Esophagus squamous epithelium (tissue), 5 donors: ENCODE results near the gene CROCC2. TPM values are rescaled to one million over a fixed set of nuclear protein-coding genes. Genes with fewer than 3 reads are reported as not detected.

ENCODE experiments used
- DNase-seq: peaks from one replicate; lab custom pipeline; 2025; lab: John Stamatoyannopoulos, UW
- H3K27ac ChIP-seq, 4 donors: fragments of 200-600 bp; sonication (generic); one replicate each; pipeline ENCODE4 v1.5.1; 2016 to 2019; ENCODE audit warnings: mild to moderate bottlenecking in 1 of 4
- H3K27me3 ChIP-seq, 4 donors: fragments of 200-600 bp; sonication (generic); 1 replicate in 3 of 4; 2 replicates in 1 of 4; pipeline versions ENCODE4 v1.5.1 to v1.6.0; 2017 to 2021; ENCODE audit warnings: antibody characterized with exemption in 1 of 4
- H3K36me3 ChIP-seq, 3 donors: fragments of 200-600 bp; sonication (generic); one replicate each; pipeline ENCODE4 v1.5.1; 2016 to 2019
- H3K4me1 ChIP-seq, 3 donors: fragments of 200-600 bp; sonication (generic); one replicate each; pipeline ENCODE4 v1.5.1; 2017 to 2019
- H3K4me3 ChIP-seq, 4 donors: fragments of 200-600 bp; sonication (generic); 1 replicate in 3 of 4; 2 replicates in 1 of 4; pipeline ENCODE4 v1.5.1; 2016 to 2019; ENCODE audit warnings: mild to moderate bottlenecking in 2 of 4, moderate library complexity in 1 of 4
- H3K9me3 ChIP-seq, 3 donors: fragments of 200-600 bp; sonication (generic); one replicate each; pipeline ENCODE4 v1.5.1; 2016 to 2019
- POLR2A ChIP-seq, 4 donors: fragments of 450-650 bp; IDR thresholded peaks; one replicate each; pipeline ENCODE4 v1.6.1; 2017; ENCODE audit warnings: antibody characterized with exemption in 4 of 4, mild to moderate bottlenecking in 4 of 4, moderate library complexity in 3 of 4
- WGBS, 2 donors: methylation state at CpG; one replicate each; pipeline ENCODE4 v1.1.5; 2018; 5-methylcytosine and 5-hydroxymethylcytosine counted together
- intact Hi-C: fragments of 100-400 bp; cut with DNase I; formaldehyde crosslinking; loops from one replicate; pipeline ENCODE4 v1.15.0; 2022
- total RNA-seq, 4 donors: library from RNA; depleted of rRNA; stranded (reverse); fragments of >200 nt; gene quantifications; one replicate each; pipeline ENCODE4 v1.1.0, GENCODE V29; 2016
- TF ChIP-seq, protein P1 (sequence below), 6 experiments: fragments of 450-650 bp in 4 of 6; fragments of 200-600 bp in 2 of 6; sonication (generic) in 2 of 6; IDR thresholded peaks; one replicate each; pipeline ENCODE4 v1.5.1; 2016 to 2019; ENCODE audit warnings: antibody characterized with exemption in 6 of 6, mild to moderate bottlenecking in 4 of 6, moderate library complexity in 4 of 6
- donor health status: DM: yes; HTN: yes; CAD: no.

CROCC2 gene
- total RNA-seq, 4 donors from 2014 or later, result not detected

DNA sequence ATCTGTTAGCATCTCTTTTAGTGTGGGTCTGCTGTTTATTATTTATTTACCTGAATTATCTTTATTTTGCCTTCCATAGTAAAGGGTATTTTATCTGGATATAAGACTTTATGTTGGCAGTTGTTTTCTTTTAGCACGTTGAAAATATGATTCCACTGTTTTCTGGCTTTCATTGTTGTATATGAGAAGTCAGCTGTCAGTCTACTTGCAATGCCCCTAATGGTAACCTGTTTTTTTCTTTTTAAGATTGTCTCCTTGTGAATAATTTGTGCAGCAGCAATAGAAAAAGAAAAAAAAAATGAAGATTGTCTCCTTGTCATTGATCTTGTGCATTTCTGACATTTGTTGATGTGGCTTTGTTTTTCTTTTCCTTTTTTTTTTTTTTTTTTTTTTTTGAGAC lies 119.5 kb downstream of the CROCC2 start:
- Histone ChIP-seq H3K27ac (no peak overlapping the region), H3K4me3 (no peak overlapping the region), H3K4me1 (no peaks in the 10 kb centered on the region), H3K9me3 (peaks cover 0 to 16% (median 10%) of the 10 kb centered on the region in 3 donors), H3K36me3 (peaks cover 0 to 2% (median 0%) of the 10 kb centered on the region in 3 donors), H3K27me3 (no peaks in the 10 kb centered on the region)
- 39 to 67% methylated on average over 1 of the region's 1 CpG for WGBS, 2 donors
- intact Hi-C loops, result no loop called here
- DNase-seq, result no peak
- TF ChIP-seq POLR2A (IDR thresholded peaks at IDR 0.05), result no peak
- TF ChIP-seq, protein P1, sequence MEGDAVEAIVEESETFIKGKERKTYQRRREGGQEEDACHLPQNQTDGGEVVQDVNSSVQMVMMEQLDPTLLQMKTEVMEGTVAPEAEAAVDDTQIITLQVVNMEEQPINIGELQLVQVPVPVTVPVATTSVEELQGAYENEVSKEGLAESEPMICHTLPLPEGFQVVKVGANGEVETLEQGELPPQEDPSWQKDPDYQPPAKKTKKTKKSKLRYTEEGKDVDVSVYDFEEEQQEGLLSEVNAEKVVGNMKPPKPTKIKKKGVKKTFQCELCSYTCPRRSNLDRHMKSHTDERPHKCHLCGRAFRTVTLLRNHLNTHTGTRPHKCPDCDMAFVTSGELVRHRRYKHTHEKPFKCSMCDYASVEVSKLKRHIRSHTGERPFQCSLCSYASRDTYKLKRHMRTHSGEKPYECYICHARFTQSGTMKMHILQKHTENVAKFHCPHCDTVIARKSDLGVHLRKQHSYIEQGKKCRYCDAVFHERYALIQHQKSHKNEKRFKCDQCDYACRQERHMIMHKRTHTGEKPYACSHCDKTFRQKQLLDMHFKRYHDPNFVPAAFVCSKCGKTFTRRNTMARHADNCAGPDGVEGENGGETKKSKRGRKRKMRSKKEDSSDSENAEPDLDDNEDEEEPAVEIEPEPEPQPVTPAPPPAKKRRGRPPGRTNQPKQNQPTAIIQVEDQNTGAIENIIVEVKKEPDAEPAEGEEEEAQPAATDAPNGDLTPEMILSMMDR (IDR thresholded peaks at IDR 0.05), result no peak

DNA sequence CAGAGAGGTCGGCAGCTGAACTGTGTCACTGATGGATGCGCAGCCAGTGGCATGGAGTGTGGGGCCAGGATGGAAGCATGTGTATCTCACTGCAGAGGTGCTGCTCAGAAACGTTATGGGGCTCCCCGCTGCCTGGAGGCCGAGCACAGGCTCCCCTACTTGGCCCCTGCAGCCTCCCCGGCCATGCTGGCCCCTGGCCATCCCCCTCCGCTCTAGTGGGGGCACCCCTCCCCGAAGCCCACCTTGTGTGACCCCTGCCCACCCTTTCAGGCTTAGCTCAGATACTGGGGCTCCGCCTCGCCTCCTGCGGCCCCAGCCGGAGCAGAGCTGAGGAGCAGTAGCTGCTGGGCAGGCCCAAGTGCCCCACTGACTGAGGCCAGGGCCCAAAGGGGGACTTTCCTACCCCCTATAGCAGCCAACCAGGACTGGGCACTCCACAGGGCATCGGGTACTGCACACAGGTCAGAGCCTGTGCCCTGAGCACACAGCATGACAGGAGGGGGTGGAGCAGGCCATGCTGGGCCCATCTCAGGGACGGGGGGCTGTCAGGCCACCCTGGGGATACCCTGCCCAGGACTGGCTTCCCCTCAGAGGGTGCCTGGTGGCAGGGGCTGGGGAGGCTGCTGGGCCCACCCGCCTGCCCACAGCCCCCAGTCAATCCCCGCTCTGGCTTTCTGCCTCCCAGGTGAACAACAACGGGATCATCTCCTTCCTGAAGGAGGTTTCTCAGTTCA lies 123.6 kb downstream of the CROCC2 start:
- 85 to 94% methylated on average over 4 to 6 of the region's 17 CpGs for WGBS, 2 donors
- Histone ChIP-seq H3K9me3 (peaks cover 0 to 16% (median 10%) of the 10 kb centered on the region in 3 donors), H3K36me3 (peaks cover 0 to 29% (median 3%) of the 10 kb centered on the region in 3 donors), H3K4me3 (no peak overlapping the region), H3K4me1 (no peaks in the 10 kb centered on the region), H3K27ac (no peak overlapping the region), H3K27me3 (no peaks in the 10 kb centered on the region)
- TF ChIP-seq, protein P1 (IDR thresholded peaks at IDR 0.05), result no peak
- TF ChIP-seq POLR2A (IDR thresholded peaks at IDR 0.05), result no peak
- intact Hi-C loops, result no loop called here
- no peak for DNase-seq

DNA sequence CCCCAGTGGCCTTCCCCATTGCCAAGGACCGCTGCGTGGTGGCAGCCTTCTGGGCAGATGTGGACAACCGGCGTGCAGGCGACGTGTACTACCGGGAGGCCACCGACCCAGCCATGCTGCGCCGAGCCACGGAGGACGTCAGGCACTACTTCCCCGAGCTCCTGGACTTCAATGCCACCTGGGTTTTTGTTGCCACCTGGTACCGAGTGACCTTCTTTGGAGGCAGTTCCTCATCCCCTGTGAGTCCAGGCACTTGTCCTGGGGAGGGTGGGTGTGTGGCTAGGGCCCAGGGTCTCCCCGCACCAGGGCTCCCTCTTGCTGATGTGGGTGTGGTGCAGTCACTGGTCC lies 124.2 kb downstream of the CROCC2 start:
- no peak for DNase-seq
- TF ChIP-seq, protein P1 (IDR thresholded peaks at IDR 0.05), result no peak
- TF ChIP-seq POLR2A (IDR thresholded peaks at IDR 0.05), result no peak

DNA sequence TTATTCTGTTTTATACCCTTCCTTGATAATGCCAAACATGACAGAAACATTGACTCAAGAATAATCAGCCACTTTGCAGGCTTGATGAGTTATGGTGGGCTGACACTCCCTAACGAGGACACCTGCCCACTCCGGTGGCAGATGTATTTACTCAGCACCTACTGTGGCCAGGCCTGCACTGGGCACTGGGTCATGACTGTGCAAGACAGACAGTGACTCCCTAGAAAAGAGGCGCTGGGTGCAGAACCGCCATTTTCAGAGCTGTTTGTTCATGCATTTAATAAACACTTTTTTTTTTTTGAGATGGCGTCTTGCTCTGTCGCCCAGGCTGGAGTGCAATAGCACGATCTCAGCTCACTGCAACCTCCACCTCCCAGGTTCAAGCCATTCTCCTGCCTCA lies 124.7 kb downstream of the CROCC2 start:
- Histone ChIP-seq H3K4me3 (no peak overlapping the region), H3K27ac (no peak overlapping the region), H3K4me1 (peaks cover 0 to 9% (median 0%) of the 10 kb centered on the region in 3 donors), H3K36me3 (peaks cover 0 to 29% (median 3%) of the 10 kb centered on the region in 3 donors), H3K27me3 (peaks cover 0 to 6% (median 0%) of the 10 kb centered on the region in 4 donors), H3K9me3 (peaks cover 0 to 5% (median 4%) of the 10 kb centered on the region in 3 donors)
- 93 to 96% methylated on average over 7 of the region's 7 CpGs for WGBS, 2 donors
- intact Hi-C loops, result no loop called here
- DNase-seq, result no peak
- TF ChIP-seq, protein P1 (IDR thresholded peaks at IDR 0.05), result no peak
- TF ChIP-seq POLR2A (IDR thresholded peaks at IDR 0.05), result no peak

More for the DNA sequence above, 124.2 kb downstream of the CROCC2 start:
- Histone ChIP-seq H3K27me3 (peaks cover 0 to 3% (median 0%) of the 10 kb centered on the region in 4 donors), H3K36me3 (peaks cover 0 to 29% (median 3%) of the 10 kb centered on the region in 3 donors), H3K4me3 (no peak overlapping the region), H3K4me1 (peaks cover 0 to 3% (median 0%) of the 10 kb centered on the region in 3 donors), H3K9me3 (peaks cover 0 to 11% (median 9%) of the 10 kb centered on the region in 3 donors), H3K27ac (no peak overlapping the region)
- WGBS, 2 donors, result 100% methylated on average over 2 of the region's 15 CpGs; no CpG with 5 or more reads in 1 of the 2 donors
- intact Hi-C loops, result no loop called here

DNA sequence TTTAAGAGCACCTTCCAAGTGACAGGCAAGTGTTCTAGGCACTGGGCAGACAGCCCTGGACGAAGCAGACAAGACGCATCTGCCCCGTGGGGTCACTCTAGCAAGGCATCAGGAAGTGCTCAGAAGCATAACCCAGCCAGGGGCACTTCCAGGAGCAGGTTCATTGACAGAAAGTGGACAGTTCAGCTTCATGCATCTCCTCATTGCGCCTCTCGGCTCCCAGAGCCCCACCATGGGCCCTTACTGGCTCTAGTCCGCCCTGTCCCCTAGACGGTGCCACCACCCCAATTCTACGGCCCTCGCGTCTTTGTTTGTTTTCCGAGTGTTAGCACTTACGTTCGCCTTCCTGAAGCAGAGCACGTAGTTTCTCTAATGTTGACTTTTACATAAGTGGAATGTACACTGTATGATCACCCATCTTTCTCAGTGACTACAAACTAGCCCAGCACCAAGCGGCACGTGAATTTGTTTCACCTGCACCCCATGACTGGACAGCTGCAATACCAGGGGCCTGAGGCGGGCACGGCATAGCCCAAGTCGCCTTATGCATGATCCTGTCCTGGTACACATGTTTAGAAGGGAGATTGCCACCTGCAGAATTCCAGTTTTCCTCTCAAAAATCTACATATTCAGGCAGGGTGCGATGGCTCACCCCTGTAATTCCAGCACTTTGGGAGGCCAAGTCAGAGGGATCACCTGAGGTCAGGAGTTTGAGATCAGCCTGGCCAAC lies 125.5 kb downstream of the CROCC2 start:
- peaks cover 0 to 30% (median 3%) of the 10 kb centered on the region in 3 donors for H3K36me3 ChIP-seq
- H3K27me3 ChIP-seq, result peaks cover 0 to 6% (median 0%) of the 10 kb centered on the region in 4 donors
- intact Hi-C loops, result no loop called here
- H3K4me3 ChIP-seq, result no peak overlapping the region
- no peaks in the 10 kb centered on the region for H3K9me3 ChIP-seq
- TF ChIP-seq POLR2A (IDR thresholded peaks at IDR 0.05), result no peak
- TF ChIP-seq, protein P1 (IDR thresholded peaks at IDR 0.05), result no peak
- H3K27ac ChIP-seq, result no peak overlapping the region
- WGBS, 2 donors, result 89 to 90% methylated on average over 19 to 20 of the region's 20 CpGs
- peaks cover 7 to 16% (median 7%) of the 10 kb centered on the region in 3 donors for H3K4me1 ChIP-seq
- DNase-seq, result no peak
